DMS114 treated with DMSO at 0.1 percent for 48 hours (cell line): Measurements from ENCODE around the gene CRB2.

Experiments
- DNase-seq: peaks from one replicate; lab custom pipeline; 2025; ENCODE audit not compliant: unreplicated experiment; lab: John Stamatoyannopoulos, UW

CRB2 gene

GRCh38 chr9:123346826-123347225 lies 9.2 kb upstream of the CRB2 start:
- no peak for DNase-seq

GRCh38 chr9:123347289-123348060 lies 8.5 kb upstream of the CRB2 start:
- no peak for DNase-seq

GRCh38 chr9:123348317-123348992 lies 7.5 kb upstream of the CRB2 start:
- DNase-seq = no peak

GRCh38 chr9:123349033-123349432 lies 7.0 kb upstream of the CRB2 start:
- no peak for DNase-seq

GRCh38 chr9:123349691-123350480 lies 6.1 kb upstream of the CRB2 start:
- DNase-seq = peak; percentile 59

GRCh38 chr9:123350590-123351310 lies 5.2 kb upstream of the CRB2 start:
- DNase-seq = no peak

- DNase-seq = no peak
Measured at GRCh38 chr9:123353041-123353440, 3.0 kb upstream of the CRB2 start.

- peak; percentile 8 for DNase-seq
Measured at GRCh38 chr9:123353984-123354591, 1.9 kb upstream of the CRB2 start.

- no peak for DNase-seq
Measured at GRCh38 chr9:123354806-123355508, 1.0 kb upstream of the CRB2 start.

- no peak for DNase-seq
Measured at GRCh38 chr9:123356851-123357742, 1.1 kb downstream of the CRB2 start.

- DNase-seq = no peak
Measured at GRCh38 chr9:123357743-123358059, 1.7 kb downstream of the CRB2 start.

GRCh38 chr9:123358181-123358905 lies 2.3 kb downstream of the CRB2 start:
- DNase-seq = no peak

GRCh38 chr9:123359106-123359505 lies 3.1 kb downstream of the CRB2 start:
- no peak for DNase-seq

- no peak for DNase-seq
Measured at GRCh38 chr9:123359546-123359945, 3.5 kb downstream of the CRB2 start.

GRCh38 chr9:123360161-123361085 lies 4.4 kb downstream of the CRB2 start:
- DNase-seq = no peak

- no peak for DNase-seq
Measured at GRCh38 chr9:123361086-123361730, 5.2 kb downstream of the CRB2 start.
